ENCODE measurements around the gene UBE2J2.

DNA sequence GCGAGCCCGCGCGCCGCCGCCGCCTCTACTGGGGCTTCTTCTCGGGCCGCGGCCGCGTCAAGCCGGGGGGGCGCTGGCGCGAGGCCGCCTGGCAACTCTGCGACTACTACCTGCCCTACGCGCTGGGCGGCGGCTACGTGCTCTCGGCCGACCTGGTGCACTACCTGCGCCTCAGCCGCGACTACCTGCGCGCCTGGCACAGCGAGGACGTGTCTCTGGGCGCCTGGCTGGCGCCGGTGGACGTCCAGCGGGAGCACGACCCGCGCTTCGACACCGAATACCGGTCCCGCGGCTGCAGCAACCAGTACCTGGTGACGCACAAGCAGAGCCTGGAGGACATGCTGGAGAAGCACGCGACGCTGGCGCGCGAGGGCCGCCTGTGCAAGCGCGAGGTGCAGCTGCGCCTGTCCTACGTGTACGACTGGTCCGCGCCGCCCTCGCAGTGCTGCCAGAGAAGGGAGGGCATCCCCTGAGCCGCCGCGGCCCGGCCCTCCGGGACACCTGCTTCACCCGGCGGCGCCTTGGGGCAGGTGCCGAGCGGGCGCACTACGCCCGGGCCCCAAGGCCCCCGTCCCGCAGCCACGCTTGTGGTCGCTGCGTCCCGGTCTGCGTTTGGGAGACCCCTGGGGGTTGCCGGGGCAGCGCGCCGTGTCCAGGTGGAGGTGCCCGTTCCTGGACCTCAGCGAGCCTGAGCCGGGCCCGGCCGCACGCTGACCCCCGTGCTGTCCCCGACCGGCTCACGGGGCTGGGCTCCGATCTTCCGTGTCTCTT, 40.7 kb downstream of the UBE2J2 start:
- TF ChIP-seq POLR2A (IDR thresholded peaks at IDR 0.05; ENCODE audit: low read depth, low read length): no peak
- TF ChIP-seq POLR2AphosphoS5 (IDR thresholded peaks at IDR 0.05; ENCODE audit: low read depth, low read length): no peak
- no peak for TF ChIP-seq TAF1 (IDR thresholded peaks at IDR 0.05; ENCODE audit: borderline replicate concordance, low read depth, low read length)
